ENCODE results near the gene ANKH. TPM values are rescaled to one million over a fixed set of nuclear protein-coding genes. Genes with fewer than 3 reads are reported as not detected.
A peak's percentile ranks its signal among the peaks of the same experiment; 100 is the strongest.

ANKH gene
- polyA plus RNA-seq, 4 donors = 33.0 to 82.2 (median 41.9) TPM

DNA sequence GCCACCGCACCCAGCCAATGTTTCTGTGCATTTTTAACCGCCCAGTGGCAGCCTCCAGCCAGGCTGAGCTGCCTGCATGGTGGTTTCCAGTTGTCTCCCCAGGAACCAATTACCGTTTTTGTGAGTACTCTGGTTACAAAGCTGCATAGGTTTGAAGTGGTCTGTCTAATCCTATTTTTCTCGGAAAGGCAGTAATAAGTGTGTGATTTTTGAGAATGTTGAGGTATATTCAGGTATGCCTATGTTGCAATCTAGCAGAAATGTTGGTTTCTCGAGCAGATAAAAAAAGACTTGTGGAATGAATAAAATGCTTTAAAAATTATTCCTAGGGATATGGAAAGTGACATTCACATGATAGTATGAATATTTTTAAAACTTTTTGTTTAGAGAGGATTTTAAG lies 41.5 kb upstream of the ANKH start:
- no peak for FAIRE-seq
- H3K27ac ChIP-seq (ENCODE audit: low read depth in 1 of 3, low read length in 2 of 3) = no peak overlapping the region
- H3K4me3 ChIP-seq (ENCODE audit: low read depth in 1 of 3, low read length in 3 of 3) = no peak overlapping the region
- H3K4me1 ChIP-seq (ENCODE audit: control insufficient read depth in 3 of 3, insufficient read depth in 2 of 3, low read depth in 1 of 3, low read length in 2 of 3) = no peaks in the 10 kb centered on the region
- 86 to 93% (median 91%) methylated on average over 5 of the region's 5 CpGs for WGBS, 3 donors
- H3K27me3 ChIP-seq (ENCODE audit: control insufficient read depth in 3 of 3, insufficient read depth in 3 of 3, low read length in 3 of 3) = no peaks in the 10 kb centered on the region
- H3K36me3 ChIP-seq (ENCODE audit: control insufficient read depth in 3 of 3, insufficient read depth in 2 of 3, low read depth in 1 of 3, low read length in 3 of 3) = no peaks in the 10 kb centered on the region
- H3K9me3 ChIP-seq (ENCODE audit: control insufficient read depth in 2 of 2, insufficient read depth in 1 of 2, low read depth in 1 of 2, low read length in 1 of 2) = no peaks in the 10 kb centered on the region
- DNase-seq = no peak

DNA sequence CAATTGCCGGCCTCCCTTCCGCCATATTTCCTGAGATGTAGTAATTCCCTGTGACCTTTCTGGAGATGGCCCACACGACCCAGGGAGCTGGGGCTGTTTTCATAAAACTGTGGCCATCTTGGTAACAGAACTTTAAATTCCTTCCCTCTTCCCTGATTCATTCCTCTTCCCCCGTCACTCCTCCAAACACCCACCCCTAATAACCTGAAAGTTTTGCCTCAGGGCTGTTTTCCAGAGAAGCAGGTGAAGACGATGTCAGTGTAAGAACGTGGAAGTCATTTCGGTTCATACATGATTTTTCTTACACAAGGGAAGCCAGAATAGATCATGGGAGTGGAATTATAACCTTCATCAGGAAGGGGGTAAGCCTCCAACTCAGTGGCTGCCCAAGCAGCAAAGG lies 40.6 kb upstream of the ANKH start:
- no peaks in the 10 kb centered on the region for H3K36me3 ChIP-seq (ENCODE audit: control insufficient read depth in 3 of 3, insufficient read depth in 2 of 3, low read depth in 1 of 3, low read length in 3 of 3)

DNA sequence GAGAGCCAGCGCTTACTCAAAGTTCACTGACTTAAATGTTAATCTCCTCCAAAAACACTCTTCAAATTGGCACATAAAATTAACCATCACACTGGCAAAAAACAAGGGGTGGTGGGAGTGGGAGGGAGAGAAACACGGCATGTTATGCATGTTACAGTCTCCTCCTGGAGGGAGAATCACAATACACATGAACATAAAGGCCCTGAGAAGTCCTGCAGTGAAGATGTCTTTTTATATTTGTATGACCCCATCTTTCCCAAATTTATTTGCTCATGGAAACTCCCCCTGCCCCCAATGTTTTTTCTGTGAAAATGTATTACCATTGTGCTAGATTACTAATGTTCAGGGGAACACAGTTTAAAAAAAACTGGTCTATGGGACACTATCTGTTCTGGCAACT lies 37.8 kb upstream of the ANKH start:
- no peaks in the 10 kb centered on the region for H3K27me3 ChIP-seq (ENCODE audit: control insufficient read depth in 3 of 3, insufficient read depth in 3 of 3, low read length in 3 of 3)
- no peak for DNase-seq
- no peaks in the 10 kb centered on the region for H3K36me3 ChIP-seq (ENCODE audit: control insufficient read depth in 3 of 3, insufficient read depth in 2 of 3, low read depth in 1 of 3, low read length in 3 of 3)
- no peak overlapping the region for H3K27ac ChIP-seq (ENCODE audit: low read depth in 1 of 3, low read length in 2 of 3)
- H3K4me3 ChIP-seq (ENCODE audit: low read depth in 1 of 3, low read length in 3 of 3) = no peak overlapping the region
- WGBS, 3 donors = 89 to 95% (median 91%) methylated on average over 2 of the region's 2 CpGs
- no peak for FAIRE-seq
- no peaks in the 10 kb centered on the region for H3K4me1 ChIP-seq (ENCODE audit: control insufficient read depth in 3 of 3, insufficient read depth in 2 of 3, low read depth in 1 of 3, low read length in 2 of 3)
- H3K9me3 ChIP-seq (ENCODE audit: control insufficient read depth in 2 of 2, insufficient read depth in 1 of 2, low read depth in 1 of 2, low read length in 1 of 2) = no peaks in the 10 kb centered on the region

More for the DNA sequence above, 40.6 kb upstream of the ANKH start:
- no peak overlapping the region for H3K27ac ChIP-seq (ENCODE audit: low read depth in 1 of 3, low read length in 2 of 3)
- H3K4me1 ChIP-seq (ENCODE audit: control insufficient read depth in 3 of 3, insufficient read depth in 2 of 3, low read depth in 1 of 3, low read length in 2 of 3) = no peaks in the 10 kb centered on the region
- no peak overlapping the region for H3K4me3 ChIP-seq (ENCODE audit: low read depth in 1 of 3, low read length in 3 of 3)
- FAIRE-seq (no peak), DNase-seq (no peak)
- H3K27me3 ChIP-seq (ENCODE audit: control insufficient read depth in 3 of 3, insufficient read depth in 3 of 3, low read length in 3 of 3) = no peaks in the 10 kb centered on the region
- no peaks in the 10 kb centered on the region for H3K9me3 ChIP-seq (ENCODE audit: control insufficient read depth in 2 of 2, insufficient read depth in 1 of 2, low read depth in 1 of 2, low read length in 1 of 2)
- 83 to 95% (median 91%) methylated on average over 7 of the region's 7 CpGs for WGBS, 3 donors

DNA sequence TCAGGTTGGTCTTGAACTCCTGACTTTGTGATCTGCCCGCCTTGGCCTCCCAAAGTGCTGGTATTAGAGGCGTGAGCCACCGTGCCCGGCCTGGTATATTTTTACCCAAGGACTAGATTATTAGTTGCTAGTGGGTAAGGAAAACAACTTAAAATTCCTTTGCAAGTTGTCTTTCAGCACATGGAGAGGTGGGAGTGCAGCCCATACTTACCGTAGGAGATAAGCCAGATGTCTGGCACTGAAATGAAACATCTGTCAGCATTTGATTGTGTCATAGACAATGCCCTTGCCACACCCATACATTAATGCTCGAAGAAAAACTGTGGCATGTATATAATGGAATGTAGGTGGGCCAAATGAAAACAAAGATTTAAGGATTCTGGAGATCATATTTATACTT lies 36.6 kb upstream of the ANKH start:
- 65 to 71% (median 69%) methylated on average over 6 of the region's 6 CpGs for WGBS, 3 donors
- H3K4me3 ChIP-seq (ENCODE audit: low read depth in 1 of 3, low read length in 3 of 3) = no peak overlapping the region
- H3K27me3 ChIP-seq (ENCODE audit: control insufficient read depth in 3 of 3, insufficient read depth in 3 of 3, low read length in 3 of 3) = no peaks in the 10 kb centered on the region
- H3K27ac ChIP-seq (ENCODE audit: low read depth in 1 of 3, low read length in 2 of 3) = no peak overlapping the region
- H3K4me1 ChIP-seq (ENCODE audit: control insufficient read depth in 3 of 3, insufficient read depth in 2 of 3, low read depth in 1 of 3, low read length in 2 of 3) = no peaks in the 10 kb centered on the region
- FAIRE-seq = no peak
- H3K9me3 ChIP-seq (ENCODE audit: control insufficient read depth in 2 of 2, insufficient read depth in 1 of 2, low read depth in 1 of 2, low read length in 1 of 2) = no peaks in the 10 kb centered on the region
- no peaks in the 10 kb centered on the region for H3K36me3 ChIP-seq (ENCODE audit: control insufficient read depth in 3 of 3, insufficient read depth in 2 of 3, low read depth in 1 of 3, low read length in 3 of 3)
- DNase-seq = no peak

DNA sequence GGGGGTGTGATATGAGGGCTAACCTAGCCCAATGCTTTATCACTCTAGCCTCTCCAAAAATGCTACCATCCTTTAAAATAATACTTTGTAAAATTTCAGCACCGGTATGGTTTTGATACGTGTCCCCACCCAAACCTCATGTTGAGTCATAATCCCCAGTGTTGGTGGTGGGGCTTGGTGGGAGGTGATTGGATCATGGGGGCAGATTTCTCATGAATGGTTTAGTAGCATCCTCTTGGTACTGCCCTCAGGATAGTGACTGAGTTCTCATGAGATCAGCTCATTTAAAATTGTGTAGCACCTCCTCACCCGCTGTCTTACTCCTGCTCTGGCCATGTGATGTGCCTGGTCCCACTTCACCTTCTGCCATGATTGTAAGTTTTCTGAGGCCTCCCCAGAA lies 35.0 kb upstream of the ANKH start:
- no peaks in the 10 kb centered on the region for H3K36me3 ChIP-seq (ENCODE audit: control insufficient read depth in 3 of 3, insufficient read depth in 2 of 3, low read depth in 1 of 3, low read length in 3 of 3)
- H3K4me3 ChIP-seq (ENCODE audit: low read depth in 1 of 3, low read length in 3 of 3) = no peak overlapping the region
- 81 to 95% (median 94%) methylated on average over 3 of the region's 3 CpGs for WGBS, 3 donors
- no peaks in the 10 kb centered on the region for H3K4me1 ChIP-seq (ENCODE audit: control insufficient read depth in 3 of 3, insufficient read depth in 2 of 3, low read depth in 1 of 3, low read length in 2 of 3)
- no peak for FAIRE-seq
- H3K9me3 ChIP-seq (ENCODE audit: control insufficient read depth in 2 of 2, insufficient read depth in 1 of 2, low read depth in 1 of 2, low read length in 1 of 2) = no peaks in the 10 kb centered on the region
- no peak overlapping the region for H3K27ac ChIP-seq (ENCODE audit: low read depth in 1 of 3, low read length in 2 of 3)
- no peak for DNase-seq
- H3K27me3 ChIP-seq (ENCODE audit: control insufficient read depth in 3 of 3, insufficient read depth in 3 of 3, low read length in 3 of 3) = no peaks in the 10 kb centered on the region

DNA sequence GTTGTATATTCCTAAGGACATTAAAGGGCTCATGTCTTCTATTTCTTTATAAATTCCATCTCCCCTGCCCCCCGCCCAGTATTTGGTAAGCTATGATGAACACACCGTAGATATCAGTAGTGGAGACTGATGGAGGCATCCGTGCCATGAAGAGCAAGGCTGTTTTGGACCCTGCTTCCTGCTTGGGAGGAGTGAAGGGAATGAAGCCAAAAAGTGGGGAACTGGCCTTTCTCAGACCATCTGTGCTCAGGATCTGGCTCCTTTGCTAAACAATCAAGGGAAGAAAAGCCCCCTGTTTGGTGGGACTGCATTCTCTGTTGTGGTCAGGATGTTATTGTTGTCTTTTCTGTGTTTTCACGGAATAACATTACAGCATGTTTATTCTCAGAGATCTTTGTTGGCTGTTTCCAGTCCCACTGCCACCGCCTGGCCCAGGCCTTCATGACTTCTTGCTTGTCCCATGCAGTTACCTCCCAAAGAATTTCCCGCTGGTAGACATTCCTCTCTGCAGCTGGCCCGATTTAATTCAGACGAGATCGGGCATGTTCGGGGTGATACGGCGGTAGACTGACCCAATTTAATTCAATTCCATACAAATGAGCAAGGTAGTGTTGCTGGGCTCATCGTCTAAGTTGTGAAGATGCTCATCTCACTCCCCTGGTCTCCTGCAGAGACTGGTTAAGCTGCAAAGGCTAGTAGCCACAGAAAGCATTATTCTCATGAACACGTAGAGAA lies 31.4 kb upstream of the ANKH start:
- no peaks in the 10 kb centered on the region for H3K9me3 ChIP-seq (ENCODE audit: control insufficient read depth in 2 of 2, insufficient read depth in 1 of 2, low read depth in 1 of 2, low read length in 1 of 2)
- no peak overlapping the region for H3K4me3 ChIP-seq (ENCODE audit: low read depth in 1 of 3, low read length in 3 of 3)
- peaks cover 0 to 7% (median 3%) of the 10 kb centered on the region in 3 donors for H3K4me1 ChIP-seq (ENCODE audit: control insufficient read depth in 3 of 3, insufficient read depth in 2 of 3, low read depth in 1 of 3, low read length in 2 of 3)
- DNase-seq (no peak), FAIRE-seq (no peak)
- no peaks in the 10 kb centered on the region for H3K36me3 ChIP-seq (ENCODE audit: control insufficient read depth in 3 of 3, insufficient read depth in 2 of 3, low read depth in 1 of 3, low read length in 3 of 3)
- no peak overlapping the region for H3K27ac ChIP-seq (ENCODE audit: low read depth in 1 of 3, low read length in 2 of 3)
- 83 to 89% (median 88%) methylated on average over 14 of the region's 14 CpGs for WGBS, 3 donors
- H3K27me3 ChIP-seq (ENCODE audit: control insufficient read depth in 3 of 3, insufficient read depth in 3 of 3, low read length in 3 of 3) = no peaks in the 10 kb centered on the region

DNA sequence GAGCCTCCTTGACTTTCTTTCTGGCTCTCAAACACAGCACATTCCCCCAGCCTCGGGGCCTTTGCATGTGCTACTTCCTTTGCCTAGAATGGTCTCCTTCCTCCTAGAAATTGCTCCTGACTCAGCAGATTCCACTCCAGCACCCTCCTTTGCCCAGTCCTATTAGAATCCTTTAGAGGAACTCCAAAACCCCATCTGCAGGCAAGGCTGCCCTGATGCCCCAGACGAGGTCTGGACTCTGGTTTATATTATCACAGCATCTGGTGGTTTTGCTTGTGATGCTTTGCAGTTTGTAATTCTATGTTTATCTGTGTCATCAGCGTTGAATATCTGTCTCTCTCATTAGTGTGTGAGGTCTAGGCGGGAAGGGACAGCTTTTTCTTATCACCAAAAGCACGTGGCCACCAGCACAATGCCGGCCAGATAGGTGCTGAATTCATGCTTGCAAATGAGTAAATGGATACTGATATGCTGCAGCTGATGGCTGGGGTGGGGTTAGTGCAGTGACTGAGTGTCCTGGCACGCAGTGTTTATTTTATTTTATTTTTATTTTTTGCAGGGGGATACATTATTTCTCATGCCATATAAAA lies 30.0 kb upstream of the ANKH start:
- peak; percentile 14 to 38 for DNase-seq
- no peak for FAIRE-seq
- Histone ChIP-seq H3K9me3 (ENCODE audit: control insufficient read depth in 2 of 2, insufficient read depth in 1 of 2, low read depth in 1 of 2, low read length in 1 of 2) (no peaks in the 10 kb centered on the region), H3K36me3 (ENCODE audit: control insufficient read depth in 3 of 3, insufficient read depth in 2 of 3, low read depth in 1 of 3, low read length in 3 of 3) (no peaks in the 10 kb centered on the region), H3K4me1 (ENCODE audit: control insufficient read depth in 3 of 3, insufficient read depth in 2 of 3, low read depth in 1 of 3, low read length in 2 of 3) (peaks cover 0 to 8% (median 3%) of the 10 kb centered on the region in 3 donors), H3K27me3 (ENCODE audit: control insufficient read depth in 3 of 3, insufficient read depth in 3 of 3, low read length in 3 of 3) (no peaks in the 10 kb centered on the region), H3K4me3 (ENCODE audit: low read depth in 1 of 3, low read length in 3 of 3) (no peak overlapping the region), H3K27ac (ENCODE audit: low read depth in 1 of 3, low read length in 2 of 3) (peak overlapping the region in 1 of 3 donors; percentile 13)
- 38 to 40% (median 39%) methylated on average over 7 of the region's 7 CpGs for WGBS, 3 donors

DNA sequence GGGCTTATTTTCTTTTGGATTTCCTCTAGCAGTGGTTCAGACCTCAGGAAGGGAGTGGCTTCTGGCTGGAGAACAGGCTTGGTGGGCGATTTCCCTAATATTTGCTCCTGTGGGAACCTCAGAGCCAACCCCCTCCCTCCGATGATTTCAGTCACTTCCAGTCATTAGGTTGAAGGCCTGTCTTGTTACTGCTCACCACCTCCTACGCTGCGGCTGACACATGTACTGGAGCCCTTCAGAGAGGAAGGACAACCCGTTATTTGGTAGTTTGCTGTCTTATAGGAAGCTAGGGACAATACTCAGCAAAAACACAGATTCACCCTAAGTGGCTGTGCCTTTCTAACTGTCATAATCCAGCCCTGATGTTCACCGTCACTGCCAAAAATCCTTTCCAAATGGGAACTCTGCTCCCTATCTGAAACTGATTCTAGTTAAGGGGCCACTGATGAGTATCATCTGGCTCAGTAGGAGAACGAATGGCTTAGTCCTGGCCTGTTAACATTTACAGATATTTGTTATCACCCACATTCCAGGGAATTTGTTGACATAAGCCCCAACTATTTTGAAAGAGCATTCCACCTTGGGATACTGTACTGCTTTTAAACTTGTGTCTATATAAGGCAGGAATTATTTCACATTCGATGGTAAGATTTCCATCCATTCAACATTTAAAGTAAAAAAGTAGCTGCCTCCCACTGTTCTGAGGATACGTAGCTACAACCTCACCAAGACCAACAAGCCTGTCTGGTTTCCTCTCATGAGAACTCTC lies 29.3 kb upstream of the ANKH start:
- peak overlapping the region in 2 of 3 donors; percentile 13 to 65 for H3K27ac ChIP-seq (ENCODE audit: low read depth in 1 of 3, low read length in 2 of 3)
- no peak for DNase-seq

More for the DNA sequence above, 29.3 kb upstream of the ANKH start:
- H3K27me3 ChIP-seq (ENCODE audit: control insufficient read depth in 3 of 3, insufficient read depth in 3 of 3, low read length in 3 of 3) = no peaks in the 10 kb centered on the region
- FAIRE-seq = no peak
- H3K36me3 ChIP-seq (ENCODE audit: control insufficient read depth in 3 of 3, insufficient read depth in 2 of 3, low read depth in 1 of 3, low read length in 3 of 3) = no peaks in the 10 kb centered on the region
- WGBS, 3 donors = 61 to 80% (median 78%) methylated on average over 9 of the region's 9 CpGs
- no peak overlapping the region for H3K4me3 ChIP-seq (ENCODE audit: low read depth in 1 of 3, low read length in 3 of 3)
- H3K4me1 ChIP-seq (ENCODE audit: control insufficient read depth in 3 of 3, insufficient read depth in 2 of 3, low read depth in 1 of 3, low read length in 2 of 3) = peaks cover 0 to 12% (median 3%) of the 10 kb centered on the region in 3 donors
- no peaks in the 10 kb centered on the region for H3K9me3 ChIP-seq (ENCODE audit: control insufficient read depth in 2 of 2, insufficient read depth in 1 of 2, low read depth in 1 of 2, low read length in 1 of 2)
